SKM-1 (cell line): ENCODE results near the gene SPNS2.

ENCODE experiments used
- DNase-seq: peaks from one replicate; lab custom pipeline; 2025; ENCODE audit not compliant: unreplicated experiment; lab: John Stamatoyannopoulos, UW

The SPNS2 gene

GRCh38 chr17:4536259-4536741 is 37.6 kb downstream of the SPNS2 start:
- DNase-seq: no peak

- DNase-seq: no peak
Measured at GRCh38 chr17:4536742-4537411, 38.2 kb downstream of the SPNS2 start.

GRCh38 chr17:4537451-4538235 is 39.0 kb downstream of the SPNS2 start:
- no peak for DNase-seq

GRCh38 chr17:4538236-4539002 is 39.7 kb downstream of the SPNS2 start:
- DNase-seq: no peak

- no peak for DNase-seq
Measured at GRCh38 chr17:4539025-4539424, 40.3 kb downstream of the SPNS2 start.

- no peak for DNase-seq
Measured at GRCh38 chr17:4539576-4540223, 41.0 kb downstream of the SPNS2 start.

GRCh38 chr17:4540224-4540651 is 41.6 kb downstream of the SPNS2 start:
- DNase-seq: no peak

- no peak for DNase-seq
Measured at GRCh38 chr17:4540687-4541327, 42.1 kb downstream of the SPNS2 start.

GRCh38 chr17:4541328-4542002 is 42.8 kb downstream of the SPNS2 start:
- no peak for DNase-seq

GRCh38 chr17:4542003-4542725 is 43.5 kb downstream of the SPNS2 start:
- no peak for DNase-seq

- DNase-seq: no peak
Measured at GRCh38 chr17:4542726-4543191, 44.1 kb downstream of the SPNS2 start.

GRCh38 chr17:4543557-4544026 is 44.9 kb downstream of the SPNS2 start:
- no peak for DNase-seq

GRCh38 chr17:4544135-4544950 is 45.7 kb downstream of the SPNS2 start:
- DNase-seq: no peak

- DNase-seq: no peak
Measured at GRCh38 chr17:4544951-4545216, 46.2 kb downstream of the SPNS2 start.

- DNase-seq: no peak
Measured at GRCh38 chr17:4545217-4545951, 46.7 kb downstream of the SPNS2 start.

GRCh38 chr17:4547118-4547906 is 48.6 kb downstream of the SPNS2 start:
- DNase-seq: no peak

- DNase-seq: no peak
Measured at GRCh38 chr17:4548061-4548461, 49.4 kb downstream of the SPNS2 start.
